ENCODE results near the gene TIGD6.

- TF ChIP-seq POLR2AphosphoS5 (IDR thresholded peaks at IDR 0.05) (no peak), CTCF (IDR thresholded peaks at IDR 0.05) (no peak)
Observed at GRCh38 chr5:150046031-150046430, 45.6 kb upstream of the TIGD6 start.

Data from prostate gland (tissue), 2 donors.